Activated CD4-positive, alpha-beta T cell treated with anti-CD3 and anti-CD28 coated beads for 36 hours (primary cell): ENCODE results near the gene MGAT4A. TPM values are rescaled to one million over a fixed set of nuclear protein-coding genes. Genes with fewer than 3 reads are reported as not detected.

Experiments
- ATAC-seq: fragments of 200-7000 bp; cut with Tn5 transposase; one replicate; pipeline ENCODE4 v1.10.0; 2021; ENCODE audit warnings: mild to moderate bottlenecking, moderate library complexity
- CTCF ChIA-PET: fragments of 350-600 bp; sonication (Branson Sonifier 250); formaldehyde crosslinking; loops from one replicate; lab custom pipeline; 2021; ENCODE audit warnings: antibody characterized with exemption; lab: Charles Lee
- POLR2A ChIA-PET: fragments of 350-600 bp; sonication (Branson Sonifier 250); formaldehyde crosslinking; loops from one replicate; lab custom pipeline; 2021; ENCODE audit warnings: antibody characterized with exemption, inconsistent platforms; lab: Charles Lee
- DNase-seq: peaks from one replicate; pipeline ENCODE4 v3.0.0-alpha.2; 2020
- H3K27ac Mint-ChIP-seq: one replicate; pipeline ENCODE4 v1.8.0; 2021; ENCODE audit warnings: mixed read lengths
- H3K27me3 Mint-ChIP-seq: one replicate; pipeline ENCODE4 v1.8.0; 2021; ENCODE audit warnings: mixed read lengths
- H3K36me3 Mint-ChIP-seq: one replicate; pipeline ENCODE4 v1.8.0; 2021; ENCODE audit warnings: low read depth, mixed read lengths
- H3K4me1 Mint-ChIP-seq: one replicate; pipeline ENCODE4 v1.8.0; 2021; ENCODE audit warnings: mixed read lengths
- H3K4me3 Mint-ChIP-seq: one replicate; pipeline ENCODE4 v1.8.0; 2021; ENCODE audit warnings: mild to moderate bottlenecking, moderate library complexity, mixed read lengths
- H3K9me3 Mint-ChIP-seq: one replicate; pipeline ENCODE4 v1.8.0; 2021; ENCODE audit warnings: low read depth, mixed read lengths
- intact Hi-C, 2 experiments: fragments of 100-400 bp; cut with DNase I in 1 of 2; cut with micrococcal nuclease in 1 of 2; formaldehyde crosslinking; loops; one replicate each; pipeline versions ENCODE4 v1.14.2 to v1.15.1; 2022 to 2024; cut with DNase I, micrococcal nuclease
- total RNA-seq, 2 experiments: library from RNA; stranded (reverse); gene quantifications; one replicate each; pipeline ENCODE4 v1.2.3, GENCODE V29; 2021

The MGAT4A gene
- 10 to 100 TPM; 49.4 to 67.5 TPM for total RNA-seq

DNA sequence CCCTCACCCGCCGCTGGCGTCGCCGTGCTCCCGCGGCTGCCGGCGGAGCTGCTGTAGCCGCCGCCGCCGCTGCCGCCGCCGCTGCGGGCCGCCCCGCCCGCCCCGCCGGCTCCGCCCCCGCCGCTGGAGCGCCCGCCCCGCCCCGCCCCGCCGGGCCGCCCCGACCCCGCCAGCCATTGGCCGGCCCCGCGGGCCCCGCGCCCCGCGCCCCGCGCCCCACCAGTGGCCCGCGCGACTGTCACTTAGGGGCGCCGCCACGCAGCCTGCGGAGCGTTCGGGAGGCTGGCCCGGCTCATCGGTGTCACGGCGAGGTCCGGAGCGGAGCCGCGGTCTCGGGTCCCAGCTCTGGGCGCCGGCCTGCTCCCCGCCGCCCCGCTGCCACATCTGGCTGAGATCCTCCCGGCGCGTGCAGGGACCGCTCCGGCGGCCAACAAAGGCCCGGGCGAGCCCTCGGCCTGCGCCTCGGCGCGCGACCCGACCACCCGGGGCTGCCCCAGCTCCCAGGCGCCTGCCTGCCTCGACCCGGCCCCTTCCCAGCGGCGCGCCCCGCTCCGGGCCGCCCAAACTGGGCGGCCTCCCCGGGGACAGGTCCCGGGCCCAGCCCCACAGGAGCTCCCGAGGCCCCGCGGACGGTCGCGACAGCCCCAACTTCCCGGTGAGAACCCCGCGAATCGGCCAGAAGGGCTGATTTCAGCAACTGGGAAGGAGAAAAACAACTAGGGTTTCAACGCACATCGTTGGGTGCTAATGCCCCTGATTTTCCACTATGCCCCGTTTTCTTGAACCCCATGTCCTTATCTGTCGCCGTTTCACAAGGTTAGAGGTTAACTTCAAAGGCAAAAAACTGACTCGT, at the start of gene MGAT4A:
MGAT4A (minus strand) TSS at position 92 of the 853 bp plus-strand sequence. CDS start 4,800 bp downstream, outside the sequence.
- Mint-ChIP-seq H3K9me3 (no peaks in the 10 kb centered on the region), H3K4me3 (peak within 1 kb of the TSS; percentile 88), H3K27me3 (no peaks in the 10 kb centered on the region), H3K36me3 (peaks cover 3% of the 10 kb centered on the region), H3K4me1 (peaks cover 67% of the 10 kb centered on the region), H3K27ac (peak within 1 kb of the TSS; percentile 93)
- DNase-seq (peak; percentile 87), ATAC-seq (peak; percentile 80)
- intact Hi-C loops: loop anchor here in 1 of 2 experiments (1.0 to 5.0 kb wide), 7 partner anchors 38 to 606 kb away; partner anchors contain the start of genes C2orf15, EIF5B and TXNDC9
- ChIA-PET POLR2A (interaction anchor here (0.6 to 2.3 kb wide), 6 partner anchors 11 to 105 kb away, joined by 3 to 16 read pairs (median 3); no protein-coding TSS in a partner anchor), CTCF (interaction anchor here (0.9 to 4.6 kb wide), 9 partner anchors 8 to 82 kb away, joined by 3 to 19 read pairs (median 5); no protein-coding TSS in a partner anchor)

DNA sequence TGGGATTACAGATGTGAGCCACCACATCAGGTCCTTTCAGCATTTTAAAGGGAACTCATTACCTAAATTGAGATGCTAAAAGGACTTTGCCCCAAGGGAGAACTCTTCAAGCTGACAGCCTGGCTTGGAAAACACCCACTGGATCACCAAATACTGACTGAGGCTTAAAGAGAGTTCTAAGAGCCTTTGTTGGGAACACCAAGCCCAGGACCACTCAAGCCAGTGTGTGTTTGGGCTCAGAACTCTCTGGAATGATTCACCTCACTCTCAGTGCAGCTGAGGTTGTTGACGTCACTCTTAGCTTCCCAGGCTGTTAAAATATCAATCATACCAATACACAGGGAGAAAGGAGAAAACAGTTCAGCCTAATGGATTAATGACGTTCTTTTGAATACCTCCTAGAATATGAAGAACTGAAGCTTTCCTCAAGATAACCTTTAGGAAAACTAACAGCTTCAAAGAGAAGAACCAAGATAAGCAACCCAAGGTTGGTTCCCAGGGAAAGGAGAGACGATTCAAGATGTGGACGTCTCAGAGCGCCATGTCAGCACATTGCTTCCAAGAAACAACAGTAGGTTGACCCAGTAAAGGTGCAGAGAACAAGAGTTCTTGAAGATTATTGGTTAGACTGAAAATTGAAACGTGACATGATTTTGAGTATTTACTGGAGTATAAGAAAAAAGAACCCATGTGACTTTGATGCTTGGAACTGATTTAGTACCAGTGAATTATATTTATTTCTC, 48.0 kb upstream of the MGAT4A start:
- no peaks in the 10 kb centered on the region for H3K27me3 Mint-ChIP-seq
- no peak overlapping the region for H3K27ac Mint-ChIP-seq
- CTCF ChIA-PET: no interaction called here
- ATAC-seq: no peak
- peaks cover 9% of the 10 kb centered on the region for H3K9me3 Mint-ChIP-seq
- H3K4me1 Mint-ChIP-seq: peaks cover 5% of the 10 kb centered on the region
- no peak for DNase-seq
- H3K36me3 Mint-ChIP-seq: no peaks in the 10 kb centered on the region
- POLR2A ChIA-PET: no interaction called here
- H3K4me3 Mint-ChIP-seq: no peak overlapping the region
- intact Hi-C loops: no loop called here

DNA sequence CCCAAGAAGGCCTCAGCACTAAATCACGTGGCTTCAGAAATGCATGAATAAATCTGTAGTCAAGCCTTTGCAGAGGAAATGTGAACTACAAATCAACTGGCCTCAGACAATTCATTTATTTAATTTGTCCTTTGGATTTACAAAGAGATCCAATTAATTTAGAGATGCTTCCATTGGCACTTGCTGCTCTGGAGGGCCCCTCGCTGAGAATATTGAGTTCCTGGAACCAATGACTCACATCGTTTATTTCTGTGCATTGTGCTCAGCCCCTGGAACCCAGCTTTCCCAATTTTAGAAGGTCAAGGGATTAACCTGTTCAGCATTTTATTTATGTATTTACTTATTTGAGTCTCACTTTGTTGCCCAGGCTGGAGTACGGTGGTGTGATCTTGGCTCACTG, 47.2 kb upstream of the MGAT4A start:
- no peaks in the 10 kb centered on the region for H3K36me3 Mint-ChIP-seq
- no peaks in the 10 kb centered on the region for H3K27me3 Mint-ChIP-seq
- H3K9me3 Mint-ChIP-seq: peaks cover 9% of the 10 kb centered on the region
- DNase-seq (no peak), ATAC-seq (no peak)
- H3K27ac Mint-ChIP-seq: no peak overlapping the region
- intact Hi-C loops: no loop called here
- no peak overlapping the region for H3K4me3 Mint-ChIP-seq
- H3K4me1 Mint-ChIP-seq: peaks cover 13% of the 10 kb centered on the region
- ChIA-PET CTCF (interaction anchor here (1.0 to 1.3 kb wide), 2 partner anchors 9 to 54 kb away, joined by 3 to 4 read pairs; no protein-coding TSS in a partner anchor), POLR2A (no interaction called here)

DNA sequence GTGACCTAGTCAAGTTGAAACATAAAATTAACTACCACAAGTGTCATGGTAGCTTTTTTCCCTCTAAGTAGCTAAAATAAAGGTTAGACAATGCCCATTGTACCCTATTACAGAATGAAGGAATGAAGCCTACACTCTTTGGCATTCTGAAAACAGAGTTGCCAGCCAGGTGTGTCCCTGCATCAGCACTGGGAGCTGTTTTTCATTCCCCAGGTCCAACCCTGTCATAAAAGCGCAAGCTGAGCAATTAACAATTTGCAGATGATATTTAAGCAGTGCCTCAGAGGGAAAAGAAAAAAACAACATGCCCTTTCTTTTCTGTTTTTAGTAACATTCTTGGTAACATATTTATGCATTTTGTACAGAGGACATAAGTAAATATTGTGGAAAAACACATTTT, 46.8 kb upstream of the MGAT4A start:
- ATAC-seq: no peak
- Mint-ChIP-seq H3K36me3 (no peaks in the 10 kb centered on the region), H3K9me3 (peaks cover 9% of the 10 kb centered on the region), H3K27me3 (no peaks in the 10 kb centered on the region), H3K4me3 (no peak overlapping the region), H3K27ac (no peak overlapping the region), H3K4me1 (peaks cover 17% of the 10 kb centered on the region)
- no peak for DNase-seq
- intact Hi-C loops: no loop called here
- ChIA-PET CTCF (interaction anchor here (0.7 to 1.3 kb wide), 3 partner anchors 10 to 600 kb away, joined by 3 to 4 read pairs (median 3); no protein-coding TSS in a partner anchor), POLR2A (no interaction called here)

DNA sequence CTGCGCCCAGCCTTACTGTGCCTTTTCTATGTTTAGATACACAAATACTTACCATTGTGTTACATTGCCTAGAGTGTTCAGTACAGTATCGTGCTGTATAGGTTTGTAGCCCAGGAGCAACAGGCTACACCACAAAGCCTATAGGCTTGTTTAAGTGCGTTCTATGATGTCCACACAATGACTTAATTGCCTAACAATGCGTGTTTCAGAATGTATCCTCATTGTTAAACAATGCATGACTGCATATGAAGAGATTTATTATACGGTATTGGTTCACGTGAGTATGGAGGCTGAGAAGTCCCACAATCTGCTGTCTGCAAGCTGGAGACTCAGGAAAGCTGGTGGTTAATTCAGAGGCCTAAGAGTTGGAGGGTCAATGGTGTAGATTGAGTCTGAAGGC, 46.1 kb upstream of the MGAT4A start:
- H3K27ac Mint-ChIP-seq: no peak overlapping the region
- H3K4me1 Mint-ChIP-seq: peaks cover 23% of the 10 kb centered on the region
- DNase-seq (no peak), ATAC-seq (no peak)
- POLR2A ChIA-PET: no interaction called here
- H3K9me3 Mint-ChIP-seq: peaks cover 5% of the 10 kb centered on the region
- H3K36me3 Mint-ChIP-seq: no peaks in the 10 kb centered on the region
- H3K4me3 Mint-ChIP-seq: no peak overlapping the region
- intact Hi-C loops: no loop called here
- H3K27me3 Mint-ChIP-seq: no peaks in the 10 kb centered on the region
- CTCF ChIA-PET: interaction anchor here (1.0 to 1.3 kb wide), 2 partner anchors 10 to 55 kb away, joined by 3 to 4 read pairs; no protein-coding TSS in a partner anchor

DNA sequence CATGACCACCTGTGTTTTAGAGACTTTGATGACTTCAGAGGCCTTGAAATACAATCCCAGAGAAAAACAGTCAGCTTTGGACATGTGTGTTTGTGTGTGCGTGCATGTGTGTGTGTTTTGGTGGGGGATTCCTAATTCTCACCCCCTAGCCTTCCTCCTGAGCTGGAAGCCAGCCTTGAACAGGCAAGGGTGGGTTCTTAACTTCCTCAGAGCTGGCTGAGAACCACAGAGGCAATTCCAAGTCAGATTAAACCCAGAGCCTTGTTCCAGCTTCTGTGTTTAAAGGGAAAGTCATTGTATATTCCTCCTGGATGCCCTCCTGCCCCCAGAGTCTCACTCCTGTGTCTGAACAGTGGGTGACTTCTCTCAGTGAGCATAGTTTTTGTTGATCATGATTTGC, 45.2 kb upstream of the MGAT4A start:
- H3K4me1 Mint-ChIP-seq: peaks cover 33% of the 10 kb centered on the region
- no peak overlapping the region for H3K27ac Mint-ChIP-seq
- H3K4me3 Mint-ChIP-seq: no peak overlapping the region
- no peaks in the 10 kb centered on the region for H3K9me3 Mint-ChIP-seq
- POLR2A ChIA-PET: interaction anchor here (0.6 kb wide), 1 partner anchor 137 kb away, joined by 5 read pairs; no protein-coding TSS in a partner anchor
- H3K27me3 Mint-ChIP-seq: no peaks in the 10 kb centered on the region
- intact Hi-C loops: no loop called here
- no peaks in the 10 kb centered on the region for H3K36me3 Mint-ChIP-seq
- DNase-seq (no peak), ATAC-seq (no peak)
- CTCF ChIA-PET: interaction anchor here (0.8 to 1.5 kb wide), 2 partner anchors 35 to 46 kb away, joined by 3 read pairs; no protein-coding TSS in a partner anchor

DNA sequence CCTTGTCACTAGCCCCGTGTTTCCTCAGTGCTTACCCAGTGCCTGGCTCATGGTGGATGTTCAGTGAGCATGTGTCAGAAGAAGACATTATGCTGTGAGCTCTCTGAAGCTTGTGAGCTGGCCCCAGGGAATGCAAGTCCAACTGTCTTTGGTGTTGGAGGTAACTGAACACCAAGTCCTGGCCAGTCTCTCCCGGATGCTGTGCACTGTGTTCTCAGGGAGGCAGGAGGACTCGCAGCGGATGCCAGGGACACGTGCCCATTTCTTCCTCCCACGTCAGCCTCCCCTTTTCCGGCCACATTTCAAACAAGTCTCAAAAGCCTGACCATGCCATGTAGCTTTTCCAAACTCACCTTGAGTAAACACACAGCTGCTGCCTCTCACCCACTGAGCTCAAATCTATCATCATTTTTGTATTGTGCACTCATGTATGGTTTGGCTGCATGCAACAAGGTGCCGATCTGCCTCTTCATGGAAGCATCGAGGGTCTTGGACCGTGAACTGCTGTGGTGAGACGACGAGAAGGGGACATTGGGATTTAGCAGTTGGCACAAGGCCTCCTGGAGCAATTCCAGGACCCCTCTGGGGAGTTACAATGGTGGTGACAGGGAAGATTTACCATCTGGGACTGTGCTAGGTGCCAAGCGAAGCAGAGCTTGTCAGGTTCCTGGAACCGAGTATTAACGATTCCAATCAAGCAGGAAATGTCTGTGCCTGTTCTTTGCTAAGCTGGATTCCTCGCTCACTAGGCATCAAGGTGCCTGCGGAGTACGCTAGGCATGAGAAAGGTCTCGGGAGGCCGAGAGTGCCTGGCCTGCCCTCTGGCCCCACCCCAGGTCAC, 44.4 kb upstream of the MGAT4A start:
- H3K4me1 Mint-ChIP-seq: peaks cover 38% of the 10 kb centered on the region
- POLR2A ChIA-PET: interaction anchor here (0.6 kb wide), 1 partner anchor 136 kb away, joined by 5 read pairs; no protein-coding TSS in a partner anchor
- no peak overlapping the region for H3K27ac Mint-ChIP-seq
- H3K4me3 Mint-ChIP-seq: no peak overlapping the region
- no peak for ATAC-seq
- CTCF ChIA-PET: interaction anchor here (0.8 to 1.5 kb wide), 2 partner anchors 34 to 47 kb away, joined by 3 read pairs; no protein-coding TSS in a partner anchor
- no peaks in the 10 kb centered on the region for H3K36me3 Mint-ChIP-seq
- no peaks in the 10 kb centered on the region for H3K27me3 Mint-ChIP-seq
- DNase-seq: no peak
- intact Hi-C loops: no loop called here
- no peaks in the 10 kb centered on the region for H3K9me3 Mint-ChIP-seq

DNA sequence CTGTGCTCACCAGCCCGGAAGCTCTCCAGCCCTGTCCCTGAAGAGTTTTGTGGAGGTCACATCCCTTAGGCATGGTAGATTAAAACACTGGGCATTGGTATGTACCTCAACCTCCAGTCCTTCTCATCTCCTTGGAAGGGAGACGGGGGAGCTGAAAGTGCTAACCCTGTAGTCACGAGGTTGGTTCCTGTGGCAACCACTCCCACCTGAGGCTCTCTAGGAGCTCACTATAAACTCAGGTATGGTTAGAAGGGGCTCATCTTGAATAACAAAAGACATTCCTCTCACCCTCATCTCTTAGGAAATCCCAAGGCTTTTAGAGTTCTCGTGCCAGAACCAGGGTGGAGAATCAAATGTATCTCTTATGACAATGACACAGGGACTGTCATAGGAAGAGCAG, 43.0 kb upstream of the MGAT4A start:
- CTCF ChIA-PET: interaction anchor here (0.6 to 1.4 kb wide), 7 partner anchors 10 to 139 kb away, joined by 3 to 5 read pairs (median 4); no protein-coding TSS in a partner anchor
- Mint-ChIP-seq H3K9me3 (no peaks in the 10 kb centered on the region), H3K4me3 (no peak overlapping the region), H3K27me3 (no peaks in the 10 kb centered on the region), H3K4me1 (peaks cover 52% of the 10 kb centered on the region), H3K27ac (peak overlapping the region; percentile 74), H3K36me3 (no peaks in the 10 kb centered on the region)
- POLR2A ChIA-PET: interaction anchor here (0.6 kb wide), 1 partner anchor 81 kb away, joined by 3 read pairs; no protein-coding TSS in a partner anchor
- intact Hi-C loops: loop anchor here (2.0 to 5.0 kb wide), 3 partner anchors 48 to 125 kb away; no protein-coding TSS in a partner anchor
- ATAC-seq (no peak), DNase-seq (no peak)

DNA sequence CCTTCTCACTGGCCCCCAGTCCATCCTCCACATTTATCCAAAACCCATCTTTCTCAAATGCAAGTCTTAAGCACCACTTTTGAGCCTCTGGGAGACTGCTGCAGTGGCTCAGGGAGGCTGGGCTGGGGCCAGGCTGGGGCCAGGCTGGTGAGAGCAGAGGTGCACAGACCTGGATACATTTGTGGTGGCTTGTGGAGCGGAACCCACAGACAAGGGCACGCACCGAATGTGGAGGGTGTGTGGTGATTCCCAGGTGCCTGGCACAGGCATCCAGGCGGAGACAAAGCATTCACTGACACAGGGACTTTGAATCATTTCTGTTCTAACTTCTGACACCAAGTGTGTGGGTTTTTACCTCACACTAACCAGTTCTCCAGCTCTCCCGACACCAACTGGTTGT, 42.2 kb upstream of the MGAT4A start:
- ATAC-seq (no peak), DNase-seq (peak; percentile 21)
- peaks cover 2% of the 10 kb centered on the region for H3K36me3 Mint-ChIP-seq
- ChIA-PET CTCF (interaction anchor here (0.7 to 1.3 kb wide), 5 partner anchors 36 to 139 kb away, joined by 3 to 5 read pairs (median 3); no protein-coding TSS in a partner anchor), POLR2A (interaction anchor here (1.1 kb wide), 1 partner anchor 42 kb away, joined by 3 read pairs; the partner anchor contains the start of gene MGAT4A)
- no peaks in the 10 kb centered on the region for H3K27me3 Mint-ChIP-seq
- peak overlapping the region; percentile 74 for H3K27ac Mint-ChIP-seq
- no peaks in the 10 kb centered on the region for H3K9me3 Mint-ChIP-seq
- peak overlapping the region; percentile 74 for H3K4me3 Mint-ChIP-seq
- intact Hi-C loops: loop anchor here (2.0 to 5.0 kb wide), 3 partner anchors 49 to 124 kb away; no protein-coding TSS in a partner anchor
- peaks cover 60% of the 10 kb centered on the region for H3K4me1 Mint-ChIP-seq

DNA sequence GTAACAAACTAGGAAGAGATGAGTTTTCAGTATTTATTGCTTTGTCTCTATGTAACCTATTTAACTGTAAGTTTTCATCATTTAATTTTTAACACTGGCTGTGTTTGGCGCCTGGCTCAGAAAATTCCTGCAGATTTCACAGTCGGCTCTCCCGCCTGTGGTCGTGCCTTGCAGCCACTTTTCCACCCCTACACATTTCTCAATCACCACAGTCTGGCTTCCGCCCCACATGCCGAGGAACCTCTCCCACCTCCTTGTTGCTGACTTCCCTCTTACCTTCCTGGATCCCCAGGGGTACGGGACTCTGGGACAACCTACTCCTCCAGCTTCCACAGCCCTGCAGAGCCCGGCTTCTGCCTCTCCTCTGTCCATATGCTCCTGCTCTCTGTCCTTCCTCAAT, 41.6 kb upstream of the MGAT4A start:
- Mint-ChIP-seq H3K4me3 (peak overlapping the region; percentile 74), H3K27ac (peak overlapping the region; percentile 95), H3K9me3 (no peaks in the 10 kb centered on the region), H3K27me3 (no peaks in the 10 kb centered on the region), H3K36me3 (peaks cover 2% of the 10 kb centered on the region), H3K4me1 (peaks cover 66% of the 10 kb centered on the region)
- DNase-seq (peak; percentile 8), ATAC-seq (no peak)
- POLR2A ChIA-PET: interaction anchor here (1.1 kb wide), 1 partner anchor 41 kb away, joined by 3 read pairs; the partner anchor contains the start of gene MGAT4A
- intact Hi-C loops: loop anchor here (1.0 to 5.0 kb wide), 4 partner anchors 40 to 124 kb away; no protein-coding TSS in a partner anchor
- CTCF ChIA-PET: interaction anchor here (1.2 to 1.6 kb wide), 2 partner anchors 128 to 138 kb away, joined by 3 to 4 read pairs; no protein-coding TSS in a partner anchor
